GM18867 (cell line): ENCODE measurements around the gene KCND2.
"Not testable (repeated sequence)": the region's sequence is repeated elsewhere in the genome, so short reads cannot be mapped to it uniquely, and the experiment has no call there.

ENCODE experiments used
- ATAC-seq: cut with Tn5 transposase; IDR thresholded peaks from one replicate; pipeline ENCODE4 v1.9.1; 2021; ENCODE audit warnings: mild to moderate bottlenecking, moderate library complexity; ENCODE audit not compliant: unreplicated experiment

KCND2 gene

GRCh38 chr7:120272701-120273475, at the start of gene KCND2:
Gene KCND2, plus strand, starts transcription at chr7:120273175.
- ATAC-seq, result no peak

- no peak for ATAC-seq
These were observed 46.8 kb upstream of the KCND2 start for GRCh38 chr7:120226188-120226587.

GRCh38 chr7:120227255-120227654, 45.7 kb upstream of the KCND2 start:
- ATAC-seq, result no peak

- ATAC-seq, result no peak
These were observed 43.9 kb upstream of the KCND2 start for GRCh38 chr7:120229084-120229483.

GRCh38 chr7:120233338-120233737, 39.6 kb upstream of the KCND2 start:
- ATAC-seq, result no peak

GRCh38 chr7:120240350-120240749, 32.6 kb upstream of the KCND2 start:
- ATAC-seq, result not testable (repeated sequence)

GRCh38 chr7:120241973-120242372, 31.0 kb upstream of the KCND2 start:
- no peak for ATAC-seq

GRCh38 chr7:120254845-120255244, 18.1 kb upstream of the KCND2 start:
- ATAC-seq, result no peak

GRCh38 chr7:120256344-120257070, 16.5 kb upstream of the KCND2 start:
- no peak for ATAC-seq

GRCh38 chr7:120259386-120259785, 13.6 kb upstream of the KCND2 start:
- ATAC-seq, result no peak

GRCh38 chr7:120260111-120260510, 12.9 kb upstream of the KCND2 start:
- no peak for ATAC-seq

GRCh38 chr7:120272261-120272660, 714 bp upstream of the KCND2 start:
- ATAC-seq, result peak; percentile 56

- ATAC-seq, result no peak
These were observed 551 bp downstream of the KCND2 start for GRCh38 chr7:120273476-120273975.

GRCh38 chr7:120274482-120274881, 1.5 kb downstream of the KCND2 start:
- ATAC-seq, result no peak

- ATAC-seq, result no peak
These were observed 1.9 kb downstream of the KCND2 start for GRCh38 chr7:120274899-120275298.

- no peak for ATAC-seq
These were observed 3.7 kb downstream of the KCND2 start for GRCh38 chr7:120276720-120277119.

GRCh38 chr7:120278773-120279172, 5.8 kb downstream of the KCND2 start:
- ATAC-seq, result no peak

GRCh38 chr7:120280743-120281142, 7.8 kb downstream of the KCND2 start:
- ATAC-seq, result no peak

- ATAC-seq, result no peak
These were observed 20.1 kb downstream of the KCND2 start for GRCh38 chr7:120293027-120293426.

- ATAC-seq, result no peak
These were observed 29.2 kb downstream of the KCND2 start for GRCh38 chr7:120302190-120302589.

GRCh38 chr7:120303105-120303504, 30.1 kb downstream of the KCND2 start:
- peak; percentile 55 for ATAC-seq

GRCh38 chr7:120304674-120305073, 31.7 kb downstream of the KCND2 start:
- ATAC-seq, result no peak
